ENCODE results near the gene USP16. TPM values are rescaled to one million over a fixed set of nuclear protein-coding genes. Genes with fewer than 3 reads are reported as not detected.
"Not testable (repeated sequence)": the region's sequence is repeated elsewhere in the genome, so short reads cannot be mapped to it uniquely, and the experiment has no call there.

The USP16 gene
- total RNA-seq, 2 experiments from 2014 or later = 36.0 to 39.9 TPM

DNA sequence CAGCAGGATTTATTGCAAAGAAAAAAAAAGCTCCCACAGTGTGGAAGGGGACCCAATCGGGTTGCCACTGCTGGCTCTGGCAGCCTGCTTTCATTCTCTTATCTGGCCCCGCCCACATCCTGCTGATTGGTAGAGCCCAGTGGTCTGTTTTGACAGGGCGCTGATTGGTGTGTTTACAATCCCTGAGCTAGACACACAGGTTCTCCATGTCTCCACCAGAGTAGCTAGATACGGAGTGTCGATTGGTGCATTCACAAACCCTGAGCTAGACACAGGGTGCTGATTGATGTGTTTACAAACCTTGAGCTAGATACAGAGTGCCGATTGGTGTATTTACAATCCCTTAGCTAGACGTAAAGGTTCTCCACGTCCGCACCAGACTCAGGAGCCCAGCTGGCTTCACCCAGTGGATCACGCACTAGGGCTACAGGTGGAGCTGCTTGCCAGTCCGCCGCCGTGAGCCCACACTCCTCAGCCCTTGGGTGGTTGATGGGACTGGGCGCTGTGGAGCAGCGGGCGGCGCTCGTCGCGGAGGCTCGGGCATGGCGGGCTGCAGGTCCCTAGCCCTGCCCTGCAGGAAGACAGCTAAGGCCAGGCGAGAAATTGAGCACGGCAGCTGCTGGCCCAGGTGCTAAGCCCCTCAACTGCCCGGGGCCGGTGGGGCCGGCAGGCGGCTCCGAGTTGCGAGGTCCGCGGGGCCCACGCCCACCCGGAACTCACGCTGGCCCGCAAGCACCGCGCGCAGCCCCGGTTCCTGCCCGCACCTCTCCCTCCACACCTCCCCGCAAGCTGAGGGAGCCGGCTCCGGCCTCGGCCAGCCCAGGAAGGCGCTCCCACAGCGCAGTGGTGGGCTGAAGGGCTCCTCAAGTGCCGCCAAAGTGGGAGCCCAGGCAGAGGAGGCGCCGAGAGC, 52.5 kb downstream of the USP16 start:
- peaks cover 64% of the 10 kb centered on the region for H3K4me1 Mint-ChIP-seq
- POLR2A ChIA-PET, H3K9me3 Mint-ChIP-seq, H3K27me3 Mint-ChIP-seq: not testable (repeated sequence)
- H3K4me3 Mint-ChIP-seq = peak overlapping the region; percentile 78
- H3K36me3 Mint-ChIP-seq (ENCODE audit: low read depth) = peaks cover 16% of the 10 kb centered on the region
- DNase-seq = peak; percentile 85
- CTCF ChIA-PET = interaction anchor here (0.5 to 1.4 kb wide), 7 partner anchors 11 to 399 kb away, joined by 3 to 4 read pairs (median 3); no protein-coding TSS in a partner anchor
- H3K27ac Mint-ChIP-seq = peak overlapping the region; percentile 95

DNA sequence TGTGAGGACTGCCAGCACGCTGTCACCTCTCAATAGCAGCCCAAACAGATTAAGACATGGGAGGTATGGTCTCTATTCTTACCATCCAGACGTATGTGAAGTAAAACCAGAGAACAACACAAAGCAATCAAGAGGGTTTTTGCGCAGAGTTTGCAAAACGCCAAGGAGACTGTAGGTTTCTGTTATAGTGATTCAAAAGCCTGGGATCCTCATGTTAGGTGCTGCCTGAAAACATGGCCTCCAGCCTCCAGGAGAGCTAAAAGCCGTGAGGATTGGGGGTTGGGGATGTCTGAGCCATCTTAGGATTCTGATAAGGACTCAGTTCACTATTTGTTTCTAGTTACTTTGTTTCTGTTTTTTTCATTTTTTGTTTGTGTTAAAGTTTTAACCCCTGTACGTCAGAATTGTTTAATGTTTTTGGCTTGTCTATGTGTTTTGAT, 53.2 kb downstream of the USP16 start:
- ChIA-PET CTCF (interaction anchor here (0.5 to 1.4 kb wide), 5 partner anchors 10 to 399 kb away, joined by 3 to 4 read pairs (median 3); no protein-coding TSS in a partner anchor), POLR2A (no interaction called here)
- peaks cover 60% of the 10 kb centered on the region for H3K4me1 Mint-ChIP-seq
- H3K36me3 Mint-ChIP-seq (ENCODE audit: low read depth) = peaks cover 11% of the 10 kb centered on the region
- H3K27me3 Mint-ChIP-seq = no peaks in the 10 kb centered on the region
- peak overlapping the region; percentile 95 for H3K27ac Mint-ChIP-seq
- H3K9me3 Mint-ChIP-seq = peaks cover 8% of the 10 kb centered on the region
- H3K4me3 Mint-ChIP-seq = peak overlapping the region; percentile 78
- DNase-seq = peak; percentile 41

GRCh38 chr21:29078869-29079767, 54.6 kb downstream of the USP16 start:
- peak; percentile 36 for DNase-seq
- POLR2A ChIA-PET = interaction anchor here (0.6 kb wide), 1 partner anchor 77 kb away, joined by 3 read pairs; no protein-coding TSS in a partner anchor
- peak overlapping the region; percentile 30 for H3K4me3 Mint-ChIP-seq
- peak overlapping the region; percentile 78 for H3K27ac Mint-ChIP-seq
- H3K36me3 Mint-ChIP-seq (ENCODE audit: low read depth) = peaks cover 7% of the 10 kb centered on the region
- H3K27me3 Mint-ChIP-seq = no peaks in the 10 kb centered on the region
- peaks cover 8% of the 10 kb centered on the region for H3K9me3 Mint-ChIP-seq
- H3K4me1 Mint-ChIP-seq = peaks cover 55% of the 10 kb centered on the region
- CTCF ChIA-PET = interaction anchor here (0.6 to 1.9 kb wide), 3 partner anchors 12 to 90 kb away, joined by 3 to 6 read pairs (median 4); no protein-coding TSS in a partner anchor

DNA sequence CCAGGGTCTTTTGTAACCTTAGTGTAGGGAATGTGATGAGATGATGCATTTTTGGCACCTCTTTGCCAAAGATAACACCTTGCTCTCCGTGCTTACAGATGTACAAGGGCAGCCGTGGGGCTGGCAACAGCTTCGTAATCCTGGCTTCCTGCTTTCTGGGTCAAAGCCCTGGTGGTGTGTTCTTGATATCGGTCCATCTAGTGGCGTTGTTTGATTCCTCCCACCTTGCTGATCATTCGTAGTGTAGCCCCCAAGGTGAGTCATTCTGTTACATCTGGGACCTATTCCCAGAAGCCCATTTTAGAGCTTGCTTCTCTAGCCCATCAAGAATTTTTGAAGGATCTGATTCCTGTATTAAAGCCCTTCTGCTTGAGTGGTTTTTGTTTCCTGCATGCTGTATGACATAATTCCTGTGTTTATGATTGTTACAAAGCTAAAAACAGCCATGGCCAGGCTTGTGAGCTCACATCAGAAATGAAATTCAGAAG, 56.0 kb downstream of the USP16 start:
- CTCF ChIA-PET = interaction anchor here (0.7 to 1.9 kb wide), 3 partner anchors 13 to 93 kb away, joined by 3 to 6 read pairs (median 4); no protein-coding TSS in a partner anchor
- H3K27me3 Mint-ChIP-seq = no peaks in the 10 kb centered on the region
- H3K36me3 Mint-ChIP-seq (ENCODE audit: low read depth) = peaks cover 7% of the 10 kb centered on the region
- peaks cover 7% of the 10 kb centered on the region for H3K9me3 Mint-ChIP-seq
- H3K4me3 Mint-ChIP-seq = peak overlapping the region; percentile 36
- DNase-seq = no peak
- peaks cover 49% of the 10 kb centered on the region for H3K4me1 Mint-ChIP-seq
- H3K27ac Mint-ChIP-seq = peak overlapping the region; percentile 78
- POLR2A ChIA-PET = interaction anchor here (0.6 kb wide), 1 partner anchor 57 kb away, joined by 3 read pairs; no protein-coding TSS in a partner anchor

DNA sequence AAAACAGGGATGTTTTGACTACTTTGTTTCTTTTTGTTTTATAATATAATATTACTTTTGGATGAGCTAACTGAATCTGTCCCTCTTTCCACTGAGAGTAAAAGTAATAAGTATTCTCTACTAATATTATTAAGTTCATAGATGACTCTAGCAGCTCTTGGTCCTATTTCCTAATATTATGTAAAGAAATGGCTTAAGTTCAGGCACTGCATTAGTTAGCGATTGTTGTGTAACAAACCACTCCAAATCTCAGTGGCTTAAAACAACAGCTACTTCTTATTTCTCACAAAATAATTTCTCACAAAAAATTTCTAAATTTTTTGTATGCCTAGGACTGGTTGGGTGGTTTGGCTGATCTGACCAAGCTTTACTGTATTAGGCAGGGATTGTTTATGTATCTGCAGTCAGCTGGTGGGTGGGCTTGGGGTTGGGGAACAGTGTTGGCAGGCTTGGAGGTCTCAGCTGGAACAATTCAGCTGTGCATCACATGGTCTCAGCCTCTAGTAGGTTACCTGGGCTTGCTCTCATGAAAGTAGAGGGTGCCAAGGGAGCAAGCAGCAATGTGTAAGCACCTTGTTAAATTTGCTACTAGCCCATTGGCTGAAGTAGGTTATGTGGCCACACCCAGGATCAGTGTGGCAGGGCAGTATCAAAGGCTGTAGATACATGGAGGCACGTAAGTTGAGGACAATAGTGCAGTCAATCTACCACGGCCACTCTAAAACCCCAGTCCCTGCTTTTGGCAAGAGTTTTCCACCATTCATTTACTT, 57.8 kb downstream of the USP16 start:
- H3K4me3 Mint-ChIP-seq = no peak overlapping the region
- peak overlapping the region; percentile 52 for H3K27ac Mint-ChIP-seq
- peaks cover 4% of the 10 kb centered on the region for H3K36me3 Mint-ChIP-seq (ENCODE audit: low read depth)
- ChIA-PET CTCF (no interaction called here), POLR2A (no interaction called here)
- H3K4me1 Mint-ChIP-seq = peaks cover 34% of the 10 kb centered on the region
- H3K27me3 Mint-ChIP-seq = no peaks in the 10 kb centered on the region
- DNase-seq = no peak
- H3K9me3 Mint-ChIP-seq = no peaks in the 10 kb centered on the region

GRCh38 chr21:29083306-29083705, 58.8 kb downstream of the USP16 start:
- Mint-ChIP-seq H3K36me3 (ENCODE audit: low read depth) (peaks cover 4% of the 10 kb centered on the region), H3K27ac (no peak overlapping the region), H3K4me3 (no peak overlapping the region), H3K27me3 (no peaks in the 10 kb centered on the region), H3K4me1 (peaks cover 33% of the 10 kb centered on the region), H3K9me3 (no peaks in the 10 kb centered on the region)
- no peak for DNase-seq
- ChIA-PET CTCF (no interaction called here), POLR2A (no interaction called here)

GRCh38 chr21:29084372-29084771, 59.9 kb downstream of the USP16 start:
- no peaks in the 10 kb centered on the region for H3K9me3 Mint-ChIP-seq
- CTCF ChIA-PET = no interaction called here
- H3K4me1 Mint-ChIP-seq = peaks cover 23% of the 10 kb centered on the region
- H3K27ac Mint-ChIP-seq = no peak overlapping the region
- POLR2A ChIA-PET = no interaction called here
- no peaks in the 10 kb centered on the region for H3K27me3 Mint-ChIP-seq
- H3K4me3 Mint-ChIP-seq = no peak overlapping the region
- no peak for DNase-seq
- H3K36me3 Mint-ChIP-seq (ENCODE audit: low read depth) = peaks cover 4% of the 10 kb centered on the region

- no peak overlapping the region for H3K4me3 Mint-ChIP-seq
- no peaks in the 10 kb centered on the region for H3K27me3 Mint-ChIP-seq
- no peaks in the 10 kb centered on the region for H3K9me3 Mint-ChIP-seq
- DNase-seq = no peak
- ChIA-PET POLR2A (no interaction called here), CTCF (no interaction called here)
- H3K4me1 Mint-ChIP-seq = peaks cover 20% of the 10 kb centered on the region
- no peak overlapping the region for H3K27ac Mint-ChIP-seq
- H3K36me3 Mint-ChIP-seq (ENCODE audit: low read depth) = no peaks in the 10 kb centered on the region
Measured at GRCh38 chr21:29085106-29085752, 60.8 kb downstream of the USP16 start.

- CTCF ChIA-PET = interaction anchor here (1.4 kb wide), 1 partner anchor 103 kb away, joined by 3 read pairs; no protein-coding TSS in a partner anchor
Measured at GRCh38 chr21:29091033-29091432, 66.6 kb downstream of the USP16 start.

DNA sequence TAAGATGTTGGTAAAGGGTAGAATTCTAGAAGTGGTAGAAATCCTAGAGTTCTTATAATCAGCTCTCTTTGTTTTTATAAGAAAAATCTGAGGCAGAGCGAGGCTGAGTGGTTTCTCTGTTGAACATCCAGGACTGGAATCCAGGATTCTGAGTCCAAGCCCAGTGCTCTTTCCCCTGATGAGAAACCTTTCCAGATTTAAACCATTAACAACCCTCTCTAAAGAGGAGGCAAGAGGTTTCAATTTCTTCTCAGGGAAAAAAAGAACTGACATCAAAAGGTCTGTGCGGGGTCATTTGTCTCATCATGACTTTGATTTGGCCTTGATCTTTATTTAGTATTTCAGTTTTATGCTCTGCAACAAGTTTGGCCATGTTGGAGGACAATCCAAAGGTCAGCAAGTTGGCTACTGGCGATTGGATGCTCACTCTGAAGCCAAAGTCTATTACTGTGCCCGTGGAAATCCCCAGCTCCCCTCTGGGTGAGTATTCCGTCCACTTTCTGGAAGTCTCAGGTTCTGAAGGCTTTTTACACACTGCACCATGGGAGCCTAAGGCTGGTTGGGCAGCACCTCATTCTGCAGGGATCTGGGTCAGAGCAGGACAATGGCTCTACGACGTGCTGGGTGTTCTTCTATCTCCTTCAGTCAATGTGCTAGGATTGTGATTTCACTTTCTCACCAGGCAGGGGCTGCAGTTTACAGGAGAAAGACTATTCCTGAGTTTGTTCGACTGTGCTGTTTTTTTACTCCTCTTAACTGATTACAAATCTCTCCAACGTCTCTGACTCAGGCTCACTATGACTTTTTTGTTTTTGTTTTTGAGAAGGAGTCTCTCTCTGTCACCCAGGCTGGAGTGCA, 67.9 kb downstream of the USP16 start:
- H3K27me3 Mint-ChIP-seq = peaks cover 1% of the 10 kb centered on the region
- H3K27ac Mint-ChIP-seq = no peak overlapping the region
- POLR2A ChIA-PET = no interaction called here
- H3K4me1 Mint-ChIP-seq = peaks cover 12% of the 10 kb centered on the region
- CTCF ChIA-PET = interaction anchor here (1.1 to 1.5 kb wide), 3 partner anchors 11 to 48 kb away, joined by 3 read pairs; no protein-coding TSS in a partner anchor
- H3K4me3 Mint-ChIP-seq = no peak overlapping the region
- H3K36me3 Mint-ChIP-seq (ENCODE audit: low read depth) = peaks cover 4% of the 10 kb centered on the region
- no peak for DNase-seq
- H3K9me3 Mint-ChIP-seq = no peaks in the 10 kb centered on the region

More at GRCh38 chr21:29091033-29091432, 66.6 kb downstream of the USP16 start:
- POLR2A ChIA-PET = no interaction called here
- H3K36me3 Mint-ChIP-seq (ENCODE audit: low read depth) = peaks cover 4% of the 10 kb centered on the region
- H3K4me3 Mint-ChIP-seq = no peak overlapping the region
- H3K4me1 Mint-ChIP-seq = peaks cover 12% of the 10 kb centered on the region
- H3K9me3 Mint-ChIP-seq = no peaks in the 10 kb centered on the region
- H3K27ac Mint-ChIP-seq = no peak overlapping the region
- DNase-seq = no peak
- no peaks in the 10 kb centered on the region for H3K27me3 Mint-ChIP-seq

Measured in activated CD4-positive, alpha-beta T cell treated with anti-CD3 and anti-CD28 coated beads, Interleukin-2, amount 10 ng/mL, durations not matched to agents 7 days and 5 days (primary cell).